ENCODE results near the gene FKBP8. TPM values are rescaled to one million over a fixed set of nuclear protein-coding genes. Genes with fewer than 3 reads are reported as not detected.
"Not testable (repeated sequence)": the region's sequence is repeated elsewhere in the genome, so short reads cannot be mapped to it uniquely, and the experiment has no call there.

FKBP8 gene
- total RNA-seq: 100 to 1,000 TPM; 153 to 236 TPM

- Mint-ChIP-seq H3K27ac (peak within 1 kb of the TSS; percentile 95 to 97), H3K36me3 (peaks cover 8 to 17% of the 10 kb centered on the region in 2 donors), H3K9me3 (no peaks in the 10 kb centered on the region)
- DNase-seq (ENCODE audit: low spot score in 2 of 2) (peak; percentile 92 to 97), ATAC-seq (peak; percentile 93 to 96)
These were observed at the start of gene FKBP8 for GRCh38 chr19:18542941-18543813. Gene FKBP8 (minus strand): TSS chr19:18543573. CDS start chr19:18541970, 1,603 bp downstream.

GRCh38 chr19:18592732-18593131 is 49.4 kb upstream of the FKBP8 start:
- not testable (repeated sequence) for H3K36me3 Mint-ChIP-seq; ATAC-seq; DNase-seq (ENCODE audit: low spot score in 2 of 2); H3K27ac Mint-ChIP-seq; H3K9me3 Mint-ChIP-seq

GRCh38 chr19:18591735-18592385 is 48.5 kb upstream of the FKBP8 start:
- no peaks in the 10 kb centered on the region for H3K9me3 Mint-ChIP-seq
- DNase-seq (ENCODE audit: low spot score in 2 of 2) (no peak), ATAC-seq (no peak)
- H3K27ac Mint-ChIP-seq: no peak overlapping the region
- H3K36me3 Mint-ChIP-seq: peaks cover 0 to 8% of the 10 kb centered on the region in 2 donors

GRCh38 chr19:18590273-18591272 is 47.2 kb upstream of the FKBP8 start:
- Mint-ChIP-seq H3K36me3 (peaks cover 0 to 8% of the 10 kb centered on the region in 2 donors), H3K9me3 (no peaks in the 10 kb centered on the region), H3K27ac (peak overlapping the region in 1 of 2 donors; percentile 87)
- ATAC-seq (no peak), DNase-seq (ENCODE audit: low spot score in 2 of 2) (no peak)

- DNase-seq (ENCODE audit: low spot score in 2 of 2): peak; percentile 74 to 79
- ATAC-seq: peak; percentile 69
- no peaks in the 10 kb centered on the region for H3K9me3 Mint-ChIP-seq
- H3K36me3 Mint-ChIP-seq: peaks cover 0 to 8% of the 10 kb centered on the region in 2 donors
- H3K27ac Mint-ChIP-seq: peak overlapping the region; percentile 78 to 87
These were observed 46.3 kb upstream of the FKBP8 start for GRCh38 chr19:18589380-18590272.

GRCh38 chr19:18588611-18589379 is 45.4 kb upstream of the FKBP8 start, which contains the start of gene REX1BD:
Gene REX1BD (plus strand): TSS chr19:18588798. CDS start chr19:18588802, 4 bp downstream.
- Mint-ChIP-seq H3K36me3 (peaks cover 0 to 8% of the 10 kb centered on the region in 2 donors), H3K9me3 (no peaks in the 10 kb centered on the region), H3K27ac (peak within 1 kb of the TSS; percentile 78 to 87)
- DNase-seq (ENCODE audit: low spot score in 2 of 2): peak; percentile 85 to 87
- peak; percentile 84 to 87 for ATAC-seq

GRCh38 chr19:18587962-18588610 is 44.7 kb upstream of the FKBP8 start:
- Mint-ChIP-seq H3K9me3 (no peaks in the 10 kb centered on the region), H3K36me3 (peaks cover 0 to 8% of the 10 kb centered on the region in 2 donors), H3K27ac (peak overlapping the region; percentile 67 to 78)
- peak in 1 of 2 donors; percentile 3 for ATAC-seq
- no peak for DNase-seq (ENCODE audit: low spot score in 2 of 2)

GRCh38 chr19:18587561-18587960 is 44.2 kb upstream of the FKBP8 start:
- DNase-seq (ENCODE audit: low spot score in 2 of 2): no peak
- no peak for ATAC-seq
- Mint-ChIP-seq H3K27ac (peak overlapping the region; percentile 67 to 78), H3K9me3 (no peaks in the 10 kb centered on the region), H3K36me3 (peaks cover 0 to 8% of the 10 kb centered on the region in 2 donors)

GRCh38 chr19:18586306-18586705 is 42.9 kb upstream of the FKBP8 start:
- Mint-ChIP-seq H3K9me3 (no peaks in the 10 kb centered on the region), H3K27ac (peak overlapping the region in 1 of 2 donors; percentile 35), H3K36me3 (peaks cover 0 to 8% of the 10 kb centered on the region in 2 donors)
- DNase-seq (ENCODE audit: low spot score in 2 of 2) (no peak), ATAC-seq (no peak)

GRCh38 chr19:18580311-18580710 is 36.9 kb upstream of the FKBP8 start:
- Mint-ChIP-seq H3K36me3 (peaks cover 0 to 5% of the 10 kb centered on the region in 2 donors), H3K27ac (no peak overlapping the region), H3K9me3 (no peaks in the 10 kb centered on the region)
- DNase-seq (ENCODE audit: low spot score in 2 of 2): no peak
- ATAC-seq: no peak

- ATAC-seq (no peak), DNase-seq (ENCODE audit: low spot score in 2 of 2) (no peak)
- Mint-ChIP-seq H3K9me3 (no peaks in the 10 kb centered on the region), H3K27ac (no peak overlapping the region), H3K36me3 (peaks cover 12 to 30% of the 10 kb centered on the region in 2 donors)
These were observed 34.1 kb upstream of the FKBP8 start for GRCh38 chr19:18577365-18577914.

GRCh38 chr19:18576383-18576782 is 33.0 kb upstream of the FKBP8 start:
- H3K27ac Mint-ChIP-seq: no peak overlapping the region
- ATAC-seq (no peak), DNase-seq (ENCODE audit: low spot score in 2 of 2) (no peak)
- peaks cover 23 to 40% of the 10 kb centered on the region in 2 donors for H3K36me3 Mint-ChIP-seq
- H3K9me3 Mint-ChIP-seq: no peaks in the 10 kb centered on the region

- DNase-seq (ENCODE audit: low spot score in 2 of 2): no peak
- Mint-ChIP-seq H3K27ac (peak overlapping the region in 1 of 2 donors; percentile 81), H3K9me3 (no peaks in the 10 kb centered on the region), H3K36me3 (peaks cover 25 to 44% of the 10 kb centered on the region in 2 donors)
- ATAC-seq: no peak
These were observed 31.4 kb upstream of the FKBP8 start for GRCh38 chr19:18574691-18575291.
